GM21825 (cell line): ENCODE measurements around the gene ANKRD33B.
"Not testable (repeated sequence)": the region's sequence is repeated elsewhere in the genome, so short reads cannot be mapped to it uniquely, and the experiment has no call there.

ENCODE experiments used
- ATAC-seq: cut with Tn5 transposase; IDR thresholded peaks from one replicate; pipeline ENCODE4 v1.9.1; 2021; ENCODE audit warnings: mild to moderate bottlenecking, moderate library complexity; ENCODE audit not compliant: unreplicated experiment

Gene ANKRD33B

GRCh38 chr5:10536931-10537579, 26.8 kb upstream of the ANKRD33B start:
- no peak for ATAC-seq

GRCh38 chr5:10537624-10538023, 26.2 kb upstream of the ANKRD33B start:
- no peak for ATAC-seq

GRCh38 chr5:10538103-10538788, 25.6 kb upstream of the ANKRD33B start:
- no peak for ATAC-seq

- ATAC-seq, result no peak
These were observed 24.8 kb upstream of the ANKRD33B start for GRCh38 chr5:10538789-10539686.

- no peak for ATAC-seq
These were observed 24.2 kb upstream of the ANKRD33B start for GRCh38 chr5:10539687-10539998.

GRCh38 chr5:10540036-10540544, 23.8 kb upstream of the ANKRD33B start:
- no peak for ATAC-seq

- ATAC-seq, result no peak
These were observed 22.8 kb upstream of the ANKRD33B start for GRCh38 chr5:10540951-10541646.

GRCh38 chr5:10542055-10542550, 21.8 kb upstream of the ANKRD33B start:
- no peak for ATAC-seq

- no peak for ATAC-seq
These were observed 20.3 kb upstream of the ANKRD33B start for GRCh38 chr5:10543585-10544040.

GRCh38 chr5:10545084-10545483, 18.8 kb upstream of the ANKRD33B start:
- ATAC-seq, result no peak

- ATAC-seq, result no peak
These were observed 17.7 kb upstream of the ANKRD33B start for GRCh38 chr5:10546186-10546585.

GRCh38 chr5:10548418-10549122, 15.3 kb upstream of the ANKRD33B start:
- no peak for ATAC-seq

GRCh38 chr5:10549123-10549514, 14.8 kb upstream of the ANKRD33B start:
- ATAC-seq, result not testable (repeated sequence)

- no peak for ATAC-seq
These were observed 13.5 kb upstream of the ANKRD33B start for GRCh38 chr5:10550222-10550995.

GRCh38 chr5:10551782-10552138, 12.1 kb upstream of the ANKRD33B start:
- ATAC-seq, result no peak

- ATAC-seq, result no peak
These were observed 11.4 kb upstream of the ANKRD33B start for GRCh38 chr5:10552183-10553143.

GRCh38 chr5:10553476-10553875, 10.4 kb upstream of the ANKRD33B start:
- no peak for ATAC-seq

GRCh38 chr5:10555277-10555684, 8.6 kb upstream of the ANKRD33B start:
- no peak for ATAC-seq
